SK-N-SH (cell line): ENCODE results near the gene IFITM5.

Experiments used
- FOSL2 ChIP-seq: IDR thresholded peaks from 2 replicates; pipeline ENCODE4 v1.4.0; 2012; ENCODE audit warnings: low read depth, mild to moderate bottlenecking, moderate library complexity, borderline replicate concordance
- FOXJ3 ChIP-seq: sonication (generic); formaldehyde crosslinking; IDR thresholded peaks from 2 replicates; pipeline ENCODE4 v1.5.1; 2020; ENCODE audit warnings: mild to moderate bottlenecking, missing genetic modification reagents
- RAD21 ChIP-seq: IDR thresholded peaks from 2 replicates; pipeline ENCODE4 v1.6.1; 2012; ENCODE audit warnings: mild to moderate bottlenecking, low read length
- RFX5 ChIP-seq: IDR thresholded peaks from 2 replicates; pipeline ENCODE4 v1.6.1; 2012; ENCODE audit warnings: mild to moderate bottlenecking, improper control_type of control experiment, low read length
- SMC3 ChIP-seq: IDR thresholded peaks from 2 replicates; pipeline ENCODE4 v1.6.1; 2012; ENCODE audit warnings: low read depth, low read length, improper control_type of control experiment
- TCF12 ChIP-seq: IDR thresholded peaks from 2 replicates; pipeline ENCODE4 v1.4.0; 2012
- YY1 ChIP-seq: IDR thresholded peaks from 2 replicates; pipeline ENCODE4 v1.4.0; 2012; ENCODE audit warnings: low read depth, mild to moderate bottlenecking
- TF ChIP-seq, protein P1 (sequence below): fragments of 200-600 bp; sonication (generic); IDR thresholded peaks from 2 replicates; pipeline ENCODE4 v1.6.1; 2017; ENCODE audit warnings: antibody characterized with exemption, mild to moderate bottlenecking, moderate library complexity
- TF ChIP-seq, protein P2 (sequence below): IDR thresholded peaks from 2 replicates; pipeline ENCODE4 v1.4.0; 2012; ENCODE audit warnings: low read depth

DNA sequence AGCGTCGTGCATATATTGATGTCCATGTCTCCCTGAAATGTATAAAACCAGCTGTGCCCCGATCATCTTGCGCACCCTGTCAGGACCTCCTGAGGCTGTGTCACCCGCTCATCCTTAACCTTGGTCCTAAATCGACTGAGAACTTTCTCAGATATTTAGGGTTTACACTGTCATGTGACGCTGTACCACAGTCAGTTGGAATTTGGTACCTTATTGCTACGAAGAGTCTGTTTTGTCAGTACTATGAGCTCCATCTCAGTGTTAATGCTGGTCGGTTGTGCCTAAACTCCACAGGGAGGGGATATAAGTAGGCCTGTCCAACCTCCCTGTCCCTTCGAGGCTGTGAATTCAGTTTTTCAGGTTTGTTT is 6.5 kb upstream of the IFITM5 start:
- TF ChIP-seq YY1 (no peak), FOSL2 (no peak), TCF12 (no peak), RFX5 (no peak), FOXJ3 (CRISPR knock-in tag) (no peak), RAD21 (no peak), SMC3 (no peak)
- TF ChIP-seq, protein P1, sequence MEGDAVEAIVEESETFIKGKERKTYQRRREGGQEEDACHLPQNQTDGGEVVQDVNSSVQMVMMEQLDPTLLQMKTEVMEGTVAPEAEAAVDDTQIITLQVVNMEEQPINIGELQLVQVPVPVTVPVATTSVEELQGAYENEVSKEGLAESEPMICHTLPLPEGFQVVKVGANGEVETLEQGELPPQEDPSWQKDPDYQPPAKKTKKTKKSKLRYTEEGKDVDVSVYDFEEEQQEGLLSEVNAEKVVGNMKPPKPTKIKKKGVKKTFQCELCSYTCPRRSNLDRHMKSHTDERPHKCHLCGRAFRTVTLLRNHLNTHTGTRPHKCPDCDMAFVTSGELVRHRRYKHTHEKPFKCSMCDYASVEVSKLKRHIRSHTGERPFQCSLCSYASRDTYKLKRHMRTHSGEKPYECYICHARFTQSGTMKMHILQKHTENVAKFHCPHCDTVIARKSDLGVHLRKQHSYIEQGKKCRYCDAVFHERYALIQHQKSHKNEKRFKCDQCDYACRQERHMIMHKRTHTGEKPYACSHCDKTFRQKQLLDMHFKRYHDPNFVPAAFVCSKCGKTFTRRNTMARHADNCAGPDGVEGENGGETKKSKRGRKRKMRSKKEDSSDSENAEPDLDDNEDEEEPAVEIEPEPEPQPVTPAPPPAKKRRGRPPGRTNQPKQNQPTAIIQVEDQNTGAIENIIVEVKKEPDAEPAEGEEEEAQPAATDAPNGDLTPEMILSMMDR, result no peak
- TF ChIP-seq, protein P2, sequence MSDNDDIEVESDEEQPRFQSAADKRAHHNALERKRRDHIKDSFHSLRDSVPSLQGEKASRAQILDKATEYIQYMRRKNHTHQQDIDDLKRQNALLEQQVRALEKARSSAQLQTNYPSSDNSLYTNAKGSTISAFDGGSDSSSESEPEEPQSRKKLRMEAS, result no peak
